Lower lobe of right lung (tissue), 2 donors: ENCODE measurements around the gene STRBP. TPM values are rescaled to one million over a fixed set of nuclear protein-coding genes. Genes with fewer than 3 reads are reported as not detected.

Experiments
- ATAC-seq, 2 donors: fragments of 200-7000 bp; cut with Tn5 transposase; one replicate each; pipeline ENCODE4 v1.9.1; 2020 to 2022; ENCODE audit warnings: mild to moderate bottlenecking in 2 of 2, moderate library complexity in 2 of 2
- DNase-seq: peaks from one replicate; pipeline ENCODE4 v3.0.0-alpha.2; 2020
- H3K27ac ChIP-seq: fragments of 200-600 bp; one replicate; pipeline ENCODE4 v1.8.0; 2022
- H3K27me3 ChIP-seq: fragments of 200-600 bp; one replicate; pipeline ENCODE4 v1.8.0; 2022; ENCODE audit warnings: low read depth
- H3K36me3 ChIP-seq: fragments of 200-600 bp; one replicate; pipeline ENCODE4 v1.8.0; 2022; ENCODE audit warnings: mild to moderate bottlenecking
- H3K4me1 ChIP-seq: fragments of 200-600 bp; one replicate; pipeline ENCODE4 v1.8.0; 2022
- H3K4me3 ChIP-seq: fragments of 200-600 bp; one replicate; pipeline ENCODE4 v1.8.0; 2022; ENCODE audit warnings: mild to moderate bottlenecking
- H3K9me3 ChIP-seq: fragments of 200-600 bp; one replicate; pipeline ENCODE4 v1.8.0; 2022
- CTCF ChIP-seq: fragments of 200-600 bp; IDR thresholded peaks from one replicate; pipeline ENCODE4 v1.8.0; 2022; ENCODE audit warnings: antibody characterized with exemption, mild to moderate bottlenecking
- intact Hi-C: fragments of 100-400 bp; cut with DNase I; formaldehyde crosslinking; loops from one replicate; pipeline ENCODE4 v1.11.0; 2022
- total RNA-seq: library from RNA; stranded (reverse); fragmentation: NEBNext Ultra II Directional; extraction: Animal tissue kit (Norgen Biotek cat#: 25700); gene quantifications from one replicate; pipeline ENCODE4 v1.2.1, GENCODE V29; 2021
- donor health status: DM: no; HTN: yes; CAD: no; lungs with severe emphysema.

STRBP gene
- total RNA-seq, 1 donor from 2014 or later: 23.7 TPM

DNA sequence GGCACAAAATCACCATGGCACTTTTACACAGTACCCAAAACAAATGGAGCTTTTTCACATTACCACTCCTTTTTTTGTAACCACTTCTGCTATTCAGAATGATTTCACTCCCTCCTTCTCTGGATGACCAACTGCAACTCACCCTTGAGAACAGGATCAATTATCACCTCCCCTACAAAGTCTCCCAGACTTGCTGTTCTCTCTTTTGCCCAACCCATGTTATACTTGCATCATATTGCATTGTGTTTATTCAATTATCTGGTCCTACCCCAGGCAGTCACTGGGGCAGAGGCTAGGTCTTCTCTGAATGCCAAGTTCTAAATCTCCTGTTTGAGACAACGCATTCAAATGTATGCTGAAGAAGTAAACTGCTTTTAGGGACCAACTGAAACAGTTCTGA is 139.0 kb downstream of the STRBP start:
- ATAC-seq (no peak), DNase-seq (no peak)
- H3K4me1 ChIP-seq: no peaks in the 10 kb centered on the region
- H3K36me3 ChIP-seq: peaks cover 14% of the 10 kb centered on the region
- no peaks in the 10 kb centered on the region for H3K27me3 ChIP-seq
- no peak overlapping the region for H3K4me3 ChIP-seq
- H3K27ac ChIP-seq: no peak overlapping the region
- intact Hi-C loops: no loop called here
- TF ChIP-seq CTCF: no peak
- no peaks in the 10 kb centered on the region for H3K9me3 ChIP-seq

DNA sequence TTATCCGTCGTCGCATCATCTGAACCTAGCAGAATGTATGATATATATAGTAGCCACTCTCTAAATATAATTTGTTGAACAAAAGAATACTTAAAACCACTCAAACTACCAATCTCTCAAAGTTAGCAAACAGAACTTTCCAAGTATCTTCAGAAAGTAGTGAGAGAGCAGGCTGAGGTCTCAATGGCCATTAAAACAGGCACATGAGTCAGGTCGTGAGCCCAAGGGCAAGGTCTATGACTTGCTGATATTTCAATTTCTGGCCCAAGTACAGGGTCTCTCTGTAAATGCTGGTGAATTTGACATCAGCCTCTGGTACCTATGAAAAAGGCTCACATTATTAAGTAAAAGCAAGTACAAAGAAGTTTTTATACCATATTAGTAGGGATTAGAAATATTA is 139.8 kb downstream of the STRBP start:
- ATAC-seq: peak; percentile 60 to 70
- intact Hi-C loops: no loop called here
- H3K4me3 ChIP-seq: no peak overlapping the region
- H3K27me3 ChIP-seq: no peaks in the 10 kb centered on the region
- no peak for TF ChIP-seq CTCF
- no peak for DNase-seq
- H3K27ac ChIP-seq: no peak overlapping the region
- H3K36me3 ChIP-seq: peaks cover 10% of the 10 kb centered on the region
- no peaks in the 10 kb centered on the region for H3K4me1 ChIP-seq
- H3K9me3 ChIP-seq: no peaks in the 10 kb centered on the region

GRCh38 chr9:123127512-123128075 is 140.8 kb downstream of the STRBP start:
- H3K9me3 ChIP-seq: no peaks in the 10 kb centered on the region
- TF ChIP-seq CTCF: no peak
- no peaks in the 10 kb centered on the region for H3K4me1 ChIP-seq
- no peak for DNase-seq
- peaks cover 10% of the 10 kb centered on the region for H3K36me3 ChIP-seq
- intact Hi-C loops: no loop called here
- ATAC-seq: peak; percentile 53 to 62
- H3K27me3 ChIP-seq: no peaks in the 10 kb centered on the region
- no peak overlapping the region for H3K4me3 ChIP-seq
- H3K27ac ChIP-seq: no peak overlapping the region

DNA sequence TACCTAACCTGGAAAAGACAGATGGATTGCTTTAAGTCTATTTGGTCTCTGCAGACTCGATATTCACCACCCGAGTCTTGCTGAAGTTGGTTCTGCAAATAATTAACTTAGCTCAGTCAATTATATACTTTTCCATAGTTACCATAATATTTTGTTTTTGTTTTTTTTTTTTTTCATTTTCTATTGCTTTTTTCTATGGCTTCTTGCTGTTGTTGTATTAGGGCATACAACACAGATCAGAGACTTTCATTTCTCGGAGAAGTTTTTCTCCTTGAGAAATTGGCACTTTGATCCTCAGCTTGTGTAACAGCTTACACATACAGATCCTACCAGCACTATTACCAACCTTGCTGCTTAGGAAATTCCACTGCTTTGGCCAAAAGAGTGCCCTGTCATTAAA is 146.9 kb downstream of the STRBP start:
- no peak for TF ChIP-seq CTCF
- ATAC-seq (no peak), DNase-seq (no peak)
- no peak overlapping the region for H3K27ac ChIP-seq
- no peaks in the 10 kb centered on the region for H3K4me1 ChIP-seq
- no peaks in the 10 kb centered on the region for H3K9me3 ChIP-seq
- intact Hi-C loops: no loop called here
- no peak overlapping the region for H3K4me3 ChIP-seq
- peaks cover 3% of the 10 kb centered on the region for H3K36me3 ChIP-seq
- H3K27me3 ChIP-seq: no peaks in the 10 kb centered on the region

GRCh38 chr9:123120953-123121352 is 147.4 kb downstream of the STRBP start:
- TF ChIP-seq CTCF: no peak
- DNase-seq: no peak
- ATAC-seq: no peak
- intact Hi-C loops: no loop called here
- Histone ChIP-seq H3K27me3 (no peaks in the 10 kb centered on the region), H3K4me1 (no peaks in the 10 kb centered on the region), H3K4me3 (no peak overlapping the region), H3K36me3 (peaks cover 2% of the 10 kb centered on the region), H3K27ac (no peak overlapping the region), H3K9me3 (no peaks in the 10 kb centered on the region)

DNA sequence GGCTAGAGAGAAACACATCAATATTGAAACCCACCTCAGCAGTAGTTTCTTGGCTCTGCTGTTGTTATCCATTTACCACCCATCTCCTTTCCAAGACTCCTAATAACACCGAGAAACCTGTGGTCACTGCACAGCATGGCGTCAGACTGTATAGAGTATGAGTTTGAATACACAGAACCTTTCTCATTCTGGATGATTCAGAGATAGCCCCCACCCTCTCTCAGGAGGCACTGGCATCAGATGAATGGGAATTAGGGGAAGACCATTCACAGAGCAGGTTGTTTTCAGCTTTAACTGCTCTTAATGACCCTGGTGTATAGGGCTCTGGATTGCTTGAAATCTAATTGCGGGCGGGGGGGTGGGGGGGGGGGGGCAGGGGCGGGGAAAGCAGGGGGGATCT is 148.3 kb downstream of the STRBP start:
- H3K4me1 ChIP-seq: no peaks in the 10 kb centered on the region
- H3K36me3 ChIP-seq: no peaks in the 10 kb centered on the region
- no peak overlapping the region for H3K27ac ChIP-seq
- intact Hi-C loops: no loop called here
- H3K27me3 ChIP-seq: no peaks in the 10 kb centered on the region
- TF ChIP-seq CTCF: no peak
- peak in 1 of 2 donors; percentile 10 for ATAC-seq
- no peak overlapping the region for H3K4me3 ChIP-seq
- H3K9me3 ChIP-seq: no peaks in the 10 kb centered on the region
- DNase-seq: no peak
